Activated CD4-positive, alpha-beta memory T cell treated with anti-CD3 and anti-CD28 coated beads, Interleukin-2, amount 10 ng/mL, durations not matched to agents 7 days and 5 days (primary cell): ENCODE results near the gene SLC4A2. TPM values are rescaled to one million over a fixed set of nuclear protein-coding genes. Genes with fewer than 3 reads are reported as not detected.

ENCODE experiments used
- total RNA-seq, 2 experiments: library from RNA; stranded (reverse); gene quantifications; one replicate each; pipeline ENCODE4 v1.2.3, GENCODE V29; 2021

The SLC4A2 gene
- total RNA-seq, 2 experiments from 2014 or later: 94.6 to 109 TPM

Other genes with a start within 250 kb of the SLC4A2 start
- not detected for gene AOC1, start 207.1 kb upstream of the SLC4A2 start, total RNA-seq
- gene KCNH2, start 81.3 kb upstream of the SLC4A2 start, total RNA-seq: under 1 TPM; 0.15 to 0.38 TPM
- 10 to 100 TPM; 27.7 to 30.2 TPM for gene NOS3, start 68.6 kb upstream of the SLC4A2 start, total RNA-seq
- gene ATG9B, start 35.1 kb upstream of the SLC4A2 start, total RNA-seq: 1 to 10 TPM; 7.9 to 8.6 TPM
- gene ABCB8, start 31.1 kb upstream of the SLC4A2 start, total RNA-seq: 10 to 100 TPM; 51.2 to 53.3 TPM
- 1 to 10 TPM; 5.5 to 6.2 TPM for gene ASIC3, start 11.1 kb upstream of the SLC4A2 start, total RNA-seq
- gene CDK5, start 1.7 kb upstream of the SLC4A2 start, total RNA-seq: 10 to 100 TPM; 17.6 to 18.2 TPM
- gene FASTK, start 21.2 kb downstream of the SLC4A2 start, total RNA-seq: 10 to 100 TPM; 70.0 to 72.7 TPM
- gene TMUB1, start 23.9 kb downstream of the SLC4A2 start, total RNA-seq: 10 to 100 TPM; 80.3 to 81.1 TPM
- 10 to 100 TPM; 30.1 to 31.5 TPM for gene AGAP3, start 26.9 kb downstream of the SLC4A2 start, total RNA-seq
- not detected for gene GBX1, start 108.1 kb downstream of the SLC4A2 start, total RNA-seq
- gene ASB10, start 127.7 kb downstream of the SLC4A2 start, total RNA-seq: not detected
- gene H2BK1, start 150.9 kb downstream of the SLC4A2 start, total RNA-seq: not detected
- gene ABCF2, start 167.6 kb downstream of the SLC4A2 start, total RNA-seq: 10 to 100 TPM; 23.1 to 27.6 TPM
- gene CHPF2, start 172.9 kb downstream of the SLC4A2 start, total RNA-seq: 10 to 100 TPM; 56.0 to 56.4 TPM
- gene SMARCD3, start 189.1 kb downstream of the SLC4A2 start, total RNA-seq: 1 to 10 TPM; 1.5 to 2.7 TPM